PC-9 (cell line): ENCODE data around the gene EHBP1.

ENCODE experiments used
- CTCF ChIP-seq: fragments of 200-600 bp; sonication (generic); conservative IDR thresholded peaks from 2 replicates; pipeline ENCODE4 v1.6.1; 2017; ENCODE audit warnings: mixed run types, antibody characterized with exemption, mild to moderate bottlenecking, moderate library complexity
- EZH2 ChIP-seq: fragments of 200-600 bp; sonication (generic); IDR thresholded peaks from 2 replicates; pipeline ENCODE4 v1.8.0; 2017; ENCODE audit warnings: antibody characterized with exemption, low read depth

GRCh38 chr2:63044362-63045327, 339.1 kb downstream of the EHBP1 start:
- TF ChIP-seq CTCF (no peak), EZH2 (no peak)
